CD8-positive, alpha-beta memory T cell (primary cell): Measurements from ENCODE around the gene CCSER1. TPM values are rescaled to one million over a fixed set of nuclear protein-coding genes. Genes with fewer than 3 reads are reported as not detected.

Source experiments
- CTCF ChIA-PET: fragments of 350-600 bp; sonication (Branson Sonifier 250); formaldehyde crosslinking; loops from one replicate; lab custom pipeline; 2021; ENCODE audit warnings: antibody characterized with exemption; lab: Charles Lee
- POLR2A ChIA-PET: fragments of 350-600 bp; sonication (Branson Sonifier 250); formaldehyde crosslinking; loops from one replicate; lab custom pipeline; 2021; ENCODE audit warnings: antibody characterized with exemption; lab: Charles Lee
- DNase-seq, 5 donors: peaks; one replicate each; pipeline versions ENCODE4 v3.0.0 to v3.0.0-alpha.2; 2020 to 2022; ENCODE audit warnings: mixed read lengths in 1 of 5
- H3K27ac ChIP-seq: one replicate; pipeline ENCODE4 v1.7.0; 2013; ENCODE audit warnings: low read depth, mild to moderate bottlenecking, low read length, moderate library complexity
- H3K27me3 ChIP-seq: 2 replicates; pipeline ENCODE4 v1.7.0; 2013; ENCODE audit warnings: low read length, mild to moderate bottlenecking; ENCODE audit not compliant: insufficient read depth, poor library complexity, severe bottlenecking
- H3K36me3 ChIP-seq: 2 replicates; pipeline ENCODE4 v1.7.0; 2013; ENCODE audit warnings: mild to moderate bottlenecking, low read length, moderate library complexity; ENCODE audit not compliant: insufficient read depth
- H3K4me1 ChIP-seq: 2 replicates; pipeline ENCODE4 v1.7.0; 2013; ENCODE audit warnings: mild to moderate bottlenecking, low read length, moderate library complexity; ENCODE audit not compliant: insufficient read depth
- H3K4me3 ChIP-seq: 2 replicates; pipeline ENCODE4 v1.7.0; 2013; ENCODE audit warnings: mild to moderate bottlenecking, low read length
- H3K9me3 ChIP-seq: 2 replicates; pipeline ENCODE4 v1.7.0; 2013; ENCODE audit warnings: mild to moderate bottlenecking, low read length
- H3K27ac Mint-ChIP-seq, 8 donors: one replicate each; pipeline ENCODE4 v1.8.0; 2020 to 2021; ENCODE audit warnings: mixed read lengths in 8 of 8, mild to moderate bottlenecking in 6 of 8, inconsistent platforms in 3 of 8, moderate library complexity in 3 of 8
- H3K27me3 Mint-ChIP-seq, 2 donors: one replicate each; pipeline ENCODE4 v1.8.0; 2020 to 2021; ENCODE audit warnings: mixed read lengths in 2 of 2, mild to moderate bottlenecking in 1 of 2, moderate library complexity in 1 of 2
- H3K36me3 Mint-ChIP-seq, 3 donors: one replicate each; pipeline ENCODE4 v1.8.0; 2020 to 2021; ENCODE audit warnings: mixed read lengths in 3 of 3, inconsistent platforms in 1 of 3, mild to moderate bottlenecking in 1 of 3
- H3K4me1 Mint-ChIP-seq, 3 donors: one replicate each; pipeline ENCODE4 v1.8.0; 2020 to 2021; ENCODE audit warnings: mixed read lengths in 3 of 3, inconsistent platforms in 1 of 3, mild to moderate bottlenecking in 1 of 3
- H3K4me3 Mint-ChIP-seq, 7 donors: one replicate each; pipeline ENCODE4 v1.8.0; 2020 to 2021; ENCODE audit warnings: mixed read lengths in 7 of 7, mild to moderate bottlenecking in 6 of 7, moderate library complexity in 4 of 7, inconsistent platforms in 2 of 7
- H3K9me3 Mint-ChIP-seq, 5 donors: one replicate each; pipeline ENCODE4 v1.8.0; 2020 to 2022; ENCODE audit warnings: mixed read lengths in 5 of 5, mild to moderate bottlenecking in 3 of 5, moderate library complexity in 2 of 5, inconsistent platforms in 1 of 5
- polyA plus RNA-seq: library from polyadenylated mRNA; unstranded; fragments of 300-500 nt; fragmentation: Illumina TruSeq; gene quantifications from one replicate; pipeline ENCODE4 v1.2.3, GENCODE V29; 2021
- total RNA-seq, 2 experiments: library from RNA; stranded (reverse); gene quantifications; one replicate each; pipeline ENCODE4 v1.2.3, GENCODE V29; 2021

The CCSER1 gene
- total and polyA plus RNA-seq, 3 experiments from 2014 or later: 0.12 to 0.20 TPM; not detected in 1

DNA sequence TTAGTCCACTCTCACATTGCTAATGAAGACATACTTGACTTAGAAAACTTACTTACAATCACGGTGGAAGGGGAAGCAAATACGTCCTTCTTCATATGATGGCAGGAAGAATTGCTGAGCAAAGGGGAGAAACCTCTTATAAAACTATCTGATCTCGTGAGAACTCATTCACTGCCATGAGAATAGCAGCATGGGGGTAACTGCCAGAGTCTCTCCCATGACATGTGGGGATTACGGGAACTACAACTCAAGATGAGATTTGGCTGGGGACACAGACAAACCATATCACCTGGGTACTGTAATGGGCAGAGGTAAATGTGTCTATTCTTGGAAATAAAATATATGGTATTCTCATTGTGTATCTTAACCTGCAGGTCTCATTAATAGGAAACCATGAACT lies 1464.9 kb downstream of the CCSER1 start:
- Histone ChIP-seq H3K36me3 (no peaks in the 10 kb centered on the region), H3K27me3 (no peaks in the 10 kb centered on the region), H3K27ac (no peak overlapping the region), H3K4me3 (no peak overlapping the region), H3K9me3 (no peaks in the 10 kb centered on the region), H3K4me1 (no peaks in the 10 kb centered on the region)
- H3K27me3 Mint-ChIP-seq: no peaks in the 10 kb centered on the region
- no peaks in the 10 kb centered on the region for H3K4me1 Mint-ChIP-seq
- CTCF ChIA-PET: no interaction called here
- DNase-seq: no peak
- H3K36me3 Mint-ChIP-seq: no peaks in the 10 kb centered on the region
- H3K27ac Mint-ChIP-seq: no peak overlapping the region
- peaks cover 0 to 21% (median 2%) of the 10 kb centered on the region in 5 donors for H3K9me3 Mint-ChIP-seq
- POLR2A ChIA-PET: no interaction called here
- no peak overlapping the region for H3K4me3 Mint-ChIP-seq

GRCh38 chr4:91596718-91597117 lies 1469.5 kb downstream of the CCSER1 start:
- Histone ChIP-seq H3K4me3 (no peak overlapping the region), H3K27me3 (no peaks in the 10 kb centered on the region), H3K4me1 (no peaks in the 10 kb centered on the region), H3K27ac (no peak overlapping the region), H3K9me3 (no peaks in the 10 kb centered on the region), H3K36me3 (no peaks in the 10 kb centered on the region)
- DNase-seq: no peak
- no peak overlapping the region for H3K27ac Mint-ChIP-seq
- no peaks in the 10 kb centered on the region for H3K4me1 Mint-ChIP-seq
- CTCF ChIA-PET: no interaction called here
- H3K9me3 Mint-ChIP-seq: peaks cover 0 to 22% (median 3%) of the 10 kb centered on the region in 5 donors
- no peak overlapping the region for H3K4me3 Mint-ChIP-seq
- H3K27me3 Mint-ChIP-seq: no peaks in the 10 kb centered on the region
- POLR2A ChIA-PET: no interaction called here
- no peaks in the 10 kb centered on the region for H3K36me3 Mint-ChIP-seq

DNA sequence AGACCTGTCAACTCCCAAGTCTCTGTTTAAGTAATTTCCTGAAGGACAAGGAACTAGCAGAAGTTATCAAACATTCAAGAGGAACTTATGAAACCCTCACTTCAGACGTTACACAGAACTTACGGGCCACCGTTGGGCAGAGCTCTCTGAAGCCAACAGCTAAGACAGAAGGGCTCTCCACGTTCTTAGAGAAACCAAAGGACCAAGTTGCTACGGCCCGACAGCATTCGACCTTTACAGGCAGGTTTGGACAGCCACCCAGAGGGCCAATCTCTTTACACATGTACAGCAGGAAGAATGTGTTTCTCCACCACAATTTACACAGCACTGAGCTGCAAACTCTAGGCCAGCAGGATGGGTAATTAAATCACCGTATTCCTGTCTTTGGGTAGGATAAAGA lies 1471.5 kb downstream of the CCSER1 start:
- no peaks in the 10 kb centered on the region for H3K4me1 ChIP-seq
- H3K36me3 Mint-ChIP-seq: no peaks in the 10 kb centered on the region
- DNase-seq: no peak
- no peak overlapping the region for H3K27ac ChIP-seq
- H3K9me3 ChIP-seq: no peaks in the 10 kb centered on the region
- no peaks in the 10 kb centered on the region for H3K4me1 Mint-ChIP-seq
- ChIA-PET POLR2A (no interaction called here), CTCF (no interaction called here)
- no peak overlapping the region for H3K4me3 ChIP-seq
- no peaks in the 10 kb centered on the region for H3K27me3 Mint-ChIP-seq
- H3K27me3 ChIP-seq: no peaks in the 10 kb centered on the region
- peaks cover 0 to 22% (median 3%) of the 10 kb centered on the region in 5 donors for H3K9me3 Mint-ChIP-seq
- H3K27ac Mint-ChIP-seq: no peak overlapping the region
- H3K4me3 Mint-ChIP-seq: no peak overlapping the region
- no peaks in the 10 kb centered on the region for H3K36me3 ChIP-seq

GRCh38 chr4:91600301-91600700 lies 1473.1 kb downstream of the CCSER1 start:
- no peaks in the 10 kb centered on the region for H3K36me3 ChIP-seq
- no peaks in the 10 kb centered on the region for H3K4me1 ChIP-seq
- no peak overlapping the region for H3K4me3 Mint-ChIP-seq
- POLR2A ChIA-PET: no interaction called here
- no peak overlapping the region for H3K4me3 ChIP-seq
- no peak for DNase-seq
- H3K4me1 Mint-ChIP-seq: no peaks in the 10 kb centered on the region
- no peak overlapping the region for H3K27ac ChIP-seq
- no peaks in the 10 kb centered on the region for H3K27me3 ChIP-seq
- peaks cover 0 to 17% (median 3%) of the 10 kb centered on the region in 5 donors for H3K9me3 Mint-ChIP-seq
- no peaks in the 10 kb centered on the region for H3K27me3 Mint-ChIP-seq
- no peak overlapping the region for H3K27ac Mint-ChIP-seq
- no peaks in the 10 kb centered on the region for H3K9me3 ChIP-seq
- CTCF ChIA-PET: no interaction called here
- H3K36me3 Mint-ChIP-seq: no peaks in the 10 kb centered on the region

DNA sequence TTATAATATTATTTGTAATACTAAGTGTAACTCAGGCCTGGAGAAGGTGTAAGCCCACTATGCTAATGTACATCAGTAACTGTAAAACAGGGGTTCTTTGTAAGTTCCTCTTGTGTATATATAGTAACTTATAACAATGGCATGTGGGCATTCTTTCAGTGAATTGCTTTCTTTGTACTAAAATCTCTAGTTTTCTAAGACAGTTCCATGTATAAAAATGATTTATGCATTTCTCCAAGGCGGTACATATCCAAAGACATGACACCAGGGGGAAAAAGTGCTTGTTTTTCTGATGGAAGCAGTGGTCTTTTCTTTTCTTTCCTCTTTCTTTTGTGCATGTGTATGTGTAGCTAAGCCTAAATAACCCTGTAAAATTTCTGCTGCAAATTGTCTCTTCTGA lies 1474.2 kb downstream of the CCSER1 start:
- ChIA-PET POLR2A (no interaction called here), CTCF (no interaction called here)
- Histone ChIP-seq H3K4me3 (no peak overlapping the region), H3K36me3 (no peaks in the 10 kb centered on the region), H3K27ac (no peak overlapping the region), H3K9me3 (no peaks in the 10 kb centered on the region), H3K27me3 (no peaks in the 10 kb centered on the region), H3K4me1 (no peaks in the 10 kb centered on the region)
- no peak overlapping the region for H3K27ac Mint-ChIP-seq
- H3K4me3 Mint-ChIP-seq: no peak overlapping the region
- H3K36me3 Mint-ChIP-seq: no peaks in the 10 kb centered on the region
- DNase-seq: no peak
- peaks cover 0 to 9% (median 3%) of the 10 kb centered on the region in 5 donors for H3K9me3 Mint-ChIP-seq
- H3K27me3 Mint-ChIP-seq: no peaks in the 10 kb centered on the region
- no peaks in the 10 kb centered on the region for H3K4me1 Mint-ChIP-seq

DNA sequence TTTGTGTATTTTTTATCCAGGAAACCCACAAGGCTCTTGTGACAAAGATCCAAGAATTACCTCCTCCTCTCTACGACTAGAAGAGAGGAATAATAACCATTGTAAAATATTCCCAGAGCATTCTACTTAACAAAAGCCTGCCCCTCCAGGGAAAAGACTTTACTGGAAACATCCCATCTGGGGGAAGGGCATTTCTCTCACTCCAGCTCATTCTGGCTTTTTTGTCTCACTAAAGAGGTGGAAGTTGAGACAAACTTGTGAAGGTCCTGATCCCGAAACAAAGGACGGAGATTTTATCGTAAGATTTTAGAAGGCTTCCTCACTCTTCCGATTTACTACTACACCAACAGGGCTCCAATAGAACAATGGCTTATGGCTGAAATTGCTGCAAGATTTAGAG lies 1484.6 kb downstream of the CCSER1 start:
- H3K4me1 Mint-ChIP-seq: no peaks in the 10 kb centered on the region
- H3K4me1 ChIP-seq: no peaks in the 10 kb centered on the region
- H3K36me3 ChIP-seq: no peaks in the 10 kb centered on the region
- no peaks in the 10 kb centered on the region for H3K27me3 Mint-ChIP-seq
- no peak overlapping the region for H3K27ac Mint-ChIP-seq
- no peaks in the 10 kb centered on the region for H3K36me3 Mint-ChIP-seq
- ChIA-PET POLR2A (no interaction called here), CTCF (no interaction called here)
- H3K27me3 ChIP-seq: no peaks in the 10 kb centered on the region
- H3K9me3 ChIP-seq: no peaks in the 10 kb centered on the region
- H3K9me3 Mint-ChIP-seq: peaks cover 0 to 21% (median 12%) of the 10 kb centered on the region in 5 donors
- no peak overlapping the region for H3K4me3 ChIP-seq
- DNase-seq: no peak
- H3K27ac ChIP-seq: no peak overlapping the region
- no peak overlapping the region for H3K4me3 Mint-ChIP-seq

DNA sequence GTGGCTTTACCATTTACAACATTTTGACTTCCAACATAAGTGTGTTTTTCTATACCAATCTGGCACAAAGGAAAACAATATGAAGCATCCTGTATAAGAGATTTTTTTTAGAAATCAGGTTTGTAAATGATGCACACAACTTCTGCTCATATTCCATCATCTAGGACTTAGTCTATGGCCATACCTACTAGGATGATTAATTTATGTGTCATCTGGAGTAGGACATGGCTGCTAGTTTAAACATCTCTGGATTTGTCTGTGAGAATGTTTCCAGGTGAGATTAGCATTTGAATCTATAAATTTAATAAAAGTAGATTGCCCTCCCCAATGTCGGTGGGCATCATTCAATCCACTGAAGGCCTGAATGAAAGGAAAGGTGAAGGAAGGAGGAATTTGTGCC lies 1493.8 kb downstream of the CCSER1 start:
- ChIA-PET CTCF (no interaction called here), POLR2A (no interaction called here)
- peaks cover 5 to 30% (median 13%) of the 10 kb centered on the region in 5 donors for H3K9me3 Mint-ChIP-seq
- no peaks in the 10 kb centered on the region for H3K4me1 Mint-ChIP-seq
- no peak overlapping the region for H3K4me3 Mint-ChIP-seq
- H3K27ac Mint-ChIP-seq: no peak overlapping the region
- Histone ChIP-seq H3K27ac (no peak overlapping the region), H3K4me3 (no peak overlapping the region), H3K9me3 (no peaks in the 10 kb centered on the region), H3K36me3 (no peaks in the 10 kb centered on the region), H3K27me3 (no peaks in the 10 kb centered on the region), H3K4me1 (no peaks in the 10 kb centered on the region)
- H3K36me3 Mint-ChIP-seq: no peaks in the 10 kb centered on the region
- DNase-seq: no peak
- H3K27me3 Mint-ChIP-seq: no peaks in the 10 kb centered on the region

- no peaks in the 10 kb centered on the region for H3K27me3 Mint-ChIP-seq
- POLR2A ChIA-PET: no interaction called here
- H3K9me3 Mint-ChIP-seq: peaks cover 4 to 26% (median 13%) of the 10 kb centered on the region in 5 donors
- H3K27ac Mint-ChIP-seq: no peak overlapping the region
- H3K4me1 Mint-ChIP-seq: no peaks in the 10 kb centered on the region
- DNase-seq: no peak
- H3K27ac ChIP-seq: no peak overlapping the region
- H3K36me3 ChIP-seq: no peaks in the 10 kb centered on the region
- no peaks in the 10 kb centered on the region for H3K9me3 ChIP-seq
- CTCF ChIA-PET: no interaction called here
- H3K4me1 ChIP-seq: no peaks in the 10 kb centered on the region
- no peaks in the 10 kb centered on the region for H3K27me3 ChIP-seq
- H3K36me3 Mint-ChIP-seq: no peaks in the 10 kb centered on the region
- H3K4me3 ChIP-seq: no peak overlapping the region
- no peak overlapping the region for H3K4me3 Mint-ChIP-seq
Observed at GRCh38 chr4:91621446-91621845, 1494.3 kb downstream of the CCSER1 start.
